Body of pancreas (tissue), 4 donors: ENCODE results near the gene PTGS1.

ENCODE experiments used
- POLR2A ChIP-seq, 3 donors: fragments of 450-650 bp; IDR thresholded peaks; one replicate each; pipeline ENCODE4 v1.6.1; 2016; ENCODE audit warnings: antibody characterized with exemption in 3 of 3, mild to moderate bottlenecking in 2 of 3
- TF ChIP-seq, protein P1 (sequence below), 7 experiments: fragments of 450-650 bp in 4 of 7; fragments of 200-600 bp in 3 of 7; sonication (generic) in 3 of 7; IDR thresholded peaks; one replicate each; pipeline ENCODE4 v1.5.1; 2016 to 2019; ENCODE audit warnings: antibody characterized with exemption in 7 of 7

DNA sequence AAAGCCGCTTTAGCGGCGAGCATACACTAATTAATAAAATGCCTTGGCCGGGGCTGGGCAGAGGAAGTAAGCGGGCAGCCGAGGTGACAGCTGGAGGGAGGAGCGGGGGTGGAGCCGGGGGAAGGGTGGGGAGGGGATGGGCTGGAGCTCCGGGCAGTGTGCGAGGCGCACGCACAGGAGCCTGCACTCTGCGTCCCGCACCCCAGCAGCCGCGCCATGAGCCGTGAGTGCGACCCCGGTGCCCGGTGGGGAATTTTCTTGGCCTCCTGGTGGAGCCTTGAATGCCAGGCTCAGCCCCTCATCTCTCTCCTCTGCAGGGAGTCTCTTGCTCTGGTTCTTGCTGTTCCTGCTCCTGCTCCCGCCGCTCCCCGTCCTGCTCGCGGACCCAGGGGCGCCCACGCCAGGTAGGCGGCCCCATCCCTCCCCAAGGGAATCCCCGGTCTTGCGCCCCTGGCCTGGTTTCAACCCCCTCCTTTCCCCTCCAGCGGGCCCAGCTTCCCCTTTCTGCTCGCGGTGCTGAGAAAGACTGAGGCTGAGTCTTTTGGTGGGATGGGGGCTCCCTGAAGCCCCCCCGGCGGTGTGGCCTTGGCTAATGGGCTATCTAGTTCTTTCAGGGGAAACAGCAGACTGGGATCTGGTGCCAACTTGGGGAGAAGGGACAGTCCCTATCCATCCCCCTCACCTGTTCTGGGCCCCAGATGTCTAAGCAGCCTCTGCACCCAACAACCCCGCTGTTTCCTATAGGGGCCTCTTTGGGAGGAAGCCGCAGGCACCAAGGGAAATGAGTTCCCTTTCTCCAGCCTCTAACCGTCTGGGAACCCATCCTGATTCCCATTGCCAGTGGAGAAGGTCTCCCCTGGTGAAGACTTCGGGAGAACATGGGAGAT, at the start of gene PTGS1:
- TF ChIP-seq, protein P1, sequence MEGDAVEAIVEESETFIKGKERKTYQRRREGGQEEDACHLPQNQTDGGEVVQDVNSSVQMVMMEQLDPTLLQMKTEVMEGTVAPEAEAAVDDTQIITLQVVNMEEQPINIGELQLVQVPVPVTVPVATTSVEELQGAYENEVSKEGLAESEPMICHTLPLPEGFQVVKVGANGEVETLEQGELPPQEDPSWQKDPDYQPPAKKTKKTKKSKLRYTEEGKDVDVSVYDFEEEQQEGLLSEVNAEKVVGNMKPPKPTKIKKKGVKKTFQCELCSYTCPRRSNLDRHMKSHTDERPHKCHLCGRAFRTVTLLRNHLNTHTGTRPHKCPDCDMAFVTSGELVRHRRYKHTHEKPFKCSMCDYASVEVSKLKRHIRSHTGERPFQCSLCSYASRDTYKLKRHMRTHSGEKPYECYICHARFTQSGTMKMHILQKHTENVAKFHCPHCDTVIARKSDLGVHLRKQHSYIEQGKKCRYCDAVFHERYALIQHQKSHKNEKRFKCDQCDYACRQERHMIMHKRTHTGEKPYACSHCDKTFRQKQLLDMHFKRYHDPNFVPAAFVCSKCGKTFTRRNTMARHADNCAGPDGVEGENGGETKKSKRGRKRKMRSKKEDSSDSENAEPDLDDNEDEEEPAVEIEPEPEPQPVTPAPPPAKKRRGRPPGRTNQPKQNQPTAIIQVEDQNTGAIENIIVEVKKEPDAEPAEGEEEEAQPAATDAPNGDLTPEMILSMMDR (IDR thresholded peaks at IDR 0.05) = no peak
- TF ChIP-seq POLR2A (IDR thresholded peaks at IDR 0.05) = no peak
